PC-3 (cell line): Measurements from ENCODE around the gene CD177.
"Not testable (repeated sequence)": the region's sequence is repeated elsewhere in the genome, so short reads cannot be mapped to it uniquely, and the experiment has no call there.

ENCODE experiments used
- EZH2 ChIP-seq: fragments of 300-600 bp; sonication (generic); IDR thresholded peaks from one replicate; pipeline ENCODE4 v1.6.1; 2017; ENCODE audit warnings: antibody characterized with exemption, mild to moderate bottlenecking, low read length; ENCODE audit not compliant: unreplicated experiment
- EZH2phosphoT487 ChIP-seq: fragments of 300-600 bp; sonication (generic); IDR thresholded peaks from 2 replicates; pipeline ENCODE4 v1.6.1; 2018; ENCODE audit warnings: mild to moderate bottlenecking, antibody characterized with exemption, low read length, borderline replicate concordance
- TF ChIP-seq, protein P1 (sequence below): fragments of 300-600 bp; sonication (generic); conservative IDR thresholded peaks from 2 replicates; pipeline ENCODE4 v1.5.1; 2017; ENCODE audit warnings: antibody characterized with exemption, low read depth, mild to moderate bottlenecking, low read length

DNA sequence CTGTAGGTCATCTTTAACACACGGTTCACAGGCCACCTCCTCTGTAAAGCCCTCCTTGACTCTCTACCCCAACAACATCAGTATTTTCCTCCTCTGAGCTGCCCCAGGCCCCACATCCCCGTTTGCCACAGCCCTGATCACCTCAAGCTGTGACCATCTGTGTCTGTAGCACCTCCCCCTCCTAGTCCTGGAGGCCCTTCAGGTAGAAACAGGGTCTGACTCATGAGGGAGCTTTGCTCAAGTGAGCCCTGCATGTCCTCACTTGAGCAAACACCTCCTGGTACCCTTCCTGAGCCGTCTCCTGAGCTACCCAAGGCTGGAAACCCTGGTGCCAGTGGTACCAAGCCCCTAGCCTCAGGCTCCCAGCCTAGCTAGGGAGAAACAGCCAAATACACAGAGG, 24.1 kb downstream of the CD177 start:
- not testable (repeated sequence) for TF ChIP-seq EZH2, EZH2phosphoT487
- TF ChIP-seq, protein P1, sequence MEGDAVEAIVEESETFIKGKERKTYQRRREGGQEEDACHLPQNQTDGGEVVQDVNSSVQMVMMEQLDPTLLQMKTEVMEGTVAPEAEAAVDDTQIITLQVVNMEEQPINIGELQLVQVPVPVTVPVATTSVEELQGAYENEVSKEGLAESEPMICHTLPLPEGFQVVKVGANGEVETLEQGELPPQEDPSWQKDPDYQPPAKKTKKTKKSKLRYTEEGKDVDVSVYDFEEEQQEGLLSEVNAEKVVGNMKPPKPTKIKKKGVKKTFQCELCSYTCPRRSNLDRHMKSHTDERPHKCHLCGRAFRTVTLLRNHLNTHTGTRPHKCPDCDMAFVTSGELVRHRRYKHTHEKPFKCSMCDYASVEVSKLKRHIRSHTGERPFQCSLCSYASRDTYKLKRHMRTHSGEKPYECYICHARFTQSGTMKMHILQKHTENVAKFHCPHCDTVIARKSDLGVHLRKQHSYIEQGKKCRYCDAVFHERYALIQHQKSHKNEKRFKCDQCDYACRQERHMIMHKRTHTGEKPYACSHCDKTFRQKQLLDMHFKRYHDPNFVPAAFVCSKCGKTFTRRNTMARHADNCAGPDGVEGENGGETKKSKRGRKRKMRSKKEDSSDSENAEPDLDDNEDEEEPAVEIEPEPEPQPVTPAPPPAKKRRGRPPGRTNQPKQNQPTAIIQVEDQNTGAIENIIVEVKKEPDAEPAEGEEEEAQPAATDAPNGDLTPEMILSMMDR, result not testable (repeated sequence)
